Smooth muscle cell (in vitro differentiated cells): ENCODE measurements around the gene GRB10. TPM values are rescaled to one million over a fixed set of nuclear protein-coding genes. Genes with fewer than 3 reads are reported as not detected.

Source experiments
- DNase-seq: peaks from one replicate; lab custom pipeline; 2025; ENCODE audit not compliant: unreplicated experiment; lab: John Stamatoyannopoulos, UW
- H2AFZ ChIP-seq: fragments of 200-600 bp; sonication (generic); 2 replicates; pipeline ENCODE4 v1.6.0; 2016; ENCODE audit warnings: antibody characterized with exemption, low read depth, mild to moderate bottlenecking
- H3F3A ChIP-seq: fragments of 200-600 bp; sonication (generic); 2 replicates; pipeline ENCODE4 v1.6.0; 2017; ENCODE audit warnings: antibody characterized with exemption, low read depth
- H3K27ac ChIP-seq: fragments of 200-600 bp; sonication (generic); 2 replicates; pipeline ENCODE4 v1.5.1; 2016; ENCODE audit warnings: low read depth, mild to moderate bottlenecking
- H3K27me3 ChIP-seq: fragments of 200-600 bp; sonication (generic); 2 replicates; pipeline ENCODE4 v1.6.1; 2016; ENCODE audit warnings: low read depth, mild to moderate bottlenecking
- H3K36me3 ChIP-seq: fragments of 200-600 bp; sonication (generic); 2 replicates; pipeline ENCODE4 v1.5.1; 2016; ENCODE audit warnings: low read depth
- H3K4me1 ChIP-seq: fragments of 200-600 bp; sonication (generic); 2 replicates; pipeline ENCODE4 v1.5.1; 2016; ENCODE audit warnings: low read depth
- H3K4me2 ChIP-seq: fragments of 200-600 bp; sonication (generic); 2 replicates; pipeline ENCODE4 v1.6.0; 2016; ENCODE audit warnings: mild to moderate bottlenecking
- H3K4me3 ChIP-seq: fragments of 200-600 bp; sonication (generic); 2 replicates; pipeline ENCODE4 v1.5.1; 2016; ENCODE audit warnings: mild to moderate bottlenecking
- H3K79me2 ChIP-seq: fragments of 200-600 bp; sonication (generic); 2 replicates; pipeline ENCODE4 v1.6.0; 2016; ENCODE audit warnings: low read depth, mild to moderate bottlenecking
- H3K9ac ChIP-seq: fragments of 200-600 bp; sonication (generic); 2 replicates; pipeline ENCODE4 v1.6.0; 2016; ENCODE audit warnings: low read depth
- H3K9me3 ChIP-seq: fragments of 200-600 bp; sonication (generic); replicated peaks from 2 replicates; pipeline ENCODE4 v1.5.1; 2016; ENCODE audit warnings: low read depth
- H4K20me1 ChIP-seq: fragments of 200-600 bp; sonication (generic); 2 replicates; pipeline ENCODE4 v1.6.0; 2016; ENCODE audit warnings: low read depth
- CTCF ChIP-seq: fragments of 200-600 bp; sonication (generic); IDR thresholded peaks from 2 replicates; pipeline ENCODE4 v1.5.1; 2017; ENCODE audit warnings: borderline replicate concordance, mild to moderate bottlenecking, antibody characterized with exemption; ENCODE audit not compliant: insufficient read depth, poor library complexity, severe bottlenecking
- WGBS: methylation state at CpG from one replicate; pipeline ENCODE4 v1.1.7; 2016; ENCODE audit warnings: low lambda C conversion rate; 5-methylcytosine and 5-hydroxymethylcytosine counted together
- polyA plus RNA-seq: library from polyadenylated mRNA; unstranded; fragments of >200 nt; fragmentation: Nextera tagmentation; extraction: Ambion mirVana; gene quantifications from 2 replicates; pipeline ENCODE4 v1.2.1, GENCODE V29; 2016
- total RNA-seq: library from RNA; depleted of rRNA; stranded (reverse); fragments of >200 nt; gene quantifications from 2 replicates; pipeline ENCODE4 v1.2.3, GENCODE V29; 2014

Gene GRB10
- total and polyA plus RNA-seq, 2 experiments from 2014 or later, result 18.0 to 20.1 TPM

- H3K4me3 ChIP-seq, result no peak overlapping the region
- no peaks in the 10 kb centered on the region for H3K4me1 ChIP-seq
- H3F3A ChIP-seq, result no peaks in the 10 kb centered on the region
- H3K27ac ChIP-seq, result no peak overlapping the region
- no peaks in the 10 kb centered on the region for H3K9me3 ChIP-seq
- WGBS, result 59% methylated on average over 6 of the region's 6 CpGs
- no peaks in the 10 kb centered on the region for H3K36me3 ChIP-seq
- H2AFZ ChIP-seq, result no peak overlapping the region
- TF ChIP-seq CTCF, result no peak
- H4K20me1 ChIP-seq, result no peaks in the 10 kb centered on the region
- no peak overlapping the region for H3K9ac ChIP-seq
- peaks cover 7% of the 10 kb centered on the region for H3K27me3 ChIP-seq
- no peak for DNase-seq
- no peak overlapping the region for H3K4me2 ChIP-seq
- H3K79me2 ChIP-seq, result no peaks in the 10 kb centered on the region
These were observed 29.4 kb upstream of the GRB10 start for GRCh38 chr7:50812094-50812493.

GRCh38 chr7:50808282-50808888 is 25.7 kb upstream of the GRB10 start:
- 84% methylated on average over 14 of the region's 14 CpGs for WGBS
- Histone ChIP-seq H2AFZ (no peak overlapping the region), H3K79me2 (no peaks in the 10 kb centered on the region), H4K20me1 (no peaks in the 10 kb centered on the region), H3K4me3 (no peak overlapping the region), H3K27ac (no peak overlapping the region), H3K36me3 (no peaks in the 10 kb centered on the region), H3F3A (no peaks in the 10 kb centered on the region), H3K9me3 (no peaks in the 10 kb centered on the region), H3K4me1 (no peaks in the 10 kb centered on the region), H3K27me3 (peaks cover 7% of the 10 kb centered on the region), H3K9ac (no peak overlapping the region), H3K4me2 (no peak overlapping the region)
- no peak for TF ChIP-seq CTCF
- no peak for DNase-seq

- H2AFZ ChIP-seq, result no peak overlapping the region
- H3K4me2 ChIP-seq, result no peak overlapping the region
- no peak for TF ChIP-seq CTCF
- no peaks in the 10 kb centered on the region for H4K20me1 ChIP-seq
- no peak overlapping the region for H3K4me3 ChIP-seq
- no peak for DNase-seq
- no peaks in the 10 kb centered on the region for H3K4me1 ChIP-seq
- H3K9ac ChIP-seq, result no peak overlapping the region
- H3K27ac ChIP-seq, result no peak overlapping the region
- WGBS, result 88% methylated on average over 13 of the region's 14 CpGs
- no peaks in the 10 kb centered on the region for H3K9me3 ChIP-seq
- H3F3A ChIP-seq, result no peaks in the 10 kb centered on the region
- no peaks in the 10 kb centered on the region for H3K79me2 ChIP-seq
- no peaks in the 10 kb centered on the region for H3K36me3 ChIP-seq
- H3K27me3 ChIP-seq, result peaks cover 7% of the 10 kb centered on the region
These were observed 24.5 kb upstream of the GRB10 start for GRCh38 chr7:50807026-50807730.

GRCh38 chr7:50806143-50806542 is 23.4 kb upstream of the GRB10 start:
- H3K9ac ChIP-seq, result no peak overlapping the region
- TF ChIP-seq CTCF, result no peak
- H3F3A ChIP-seq, result no peaks in the 10 kb centered on the region
- no peaks in the 10 kb centered on the region for H3K79me2 ChIP-seq
- H3K9me3 ChIP-seq, result no peaks in the 10 kb centered on the region
- H3K4me2 ChIP-seq, result no peak overlapping the region
- H3K4me3 ChIP-seq, result no peak overlapping the region
- no peak overlapping the region for H2AFZ ChIP-seq
- H3K4me1 ChIP-seq, result no peaks in the 10 kb centered on the region
- no peak overlapping the region for H3K27ac ChIP-seq
- H3K27me3 ChIP-seq, result peaks cover 3% of the 10 kb centered on the region
- H4K20me1 ChIP-seq, result no peaks in the 10 kb centered on the region
- WGBS, result 71% methylated on average over 9 of the region's 9 CpGs
- H3K36me3 ChIP-seq, result no peaks in the 10 kb centered on the region
- no peak for DNase-seq
